OCI-LY7 (cell line): ENCODE measurements around the gene HS3ST5.

Source experiments
- CTCF ChIP-seq: fragments of 200-600 bp; sonication (generic); conservative IDR thresholded peaks from 2 replicates; pipeline ENCODE4 v1.5.1; 2014; ENCODE audit warnings: mild to moderate bottlenecking, antibody characterized with exemption, low read length, moderate library complexity, mixed read lengths
- EZH2phosphoT487 ChIP-seq: fragments of 200-600 bp; sonication (generic); IDR thresholded peaks from 2 replicates; pipeline ENCODE4 v1.6.1; 2018; ENCODE audit warnings: low read depth, borderline replicate concordance, mild to moderate bottlenecking, mixed run types, antibody characterized with exemption, low read length, moderate library complexity, mixed read lengths

- TF ChIP-seq CTCF (no peak), EZH2phosphoT487 (no peak)
Observed at GRCh38 chr6:114042267-114043016, 300.4 kb downstream of the HS3ST5 start.
